Amygdala (tissue), 56 donors: ENCODE data around the gene CLEC14A.

Experiments
- DNase-seq, 56 donors: peaks; one replicate each; lab custom pipeline; 2025; lab: John Stamatoyannopoulos, UW

Gene CLEC14A

DNA sequence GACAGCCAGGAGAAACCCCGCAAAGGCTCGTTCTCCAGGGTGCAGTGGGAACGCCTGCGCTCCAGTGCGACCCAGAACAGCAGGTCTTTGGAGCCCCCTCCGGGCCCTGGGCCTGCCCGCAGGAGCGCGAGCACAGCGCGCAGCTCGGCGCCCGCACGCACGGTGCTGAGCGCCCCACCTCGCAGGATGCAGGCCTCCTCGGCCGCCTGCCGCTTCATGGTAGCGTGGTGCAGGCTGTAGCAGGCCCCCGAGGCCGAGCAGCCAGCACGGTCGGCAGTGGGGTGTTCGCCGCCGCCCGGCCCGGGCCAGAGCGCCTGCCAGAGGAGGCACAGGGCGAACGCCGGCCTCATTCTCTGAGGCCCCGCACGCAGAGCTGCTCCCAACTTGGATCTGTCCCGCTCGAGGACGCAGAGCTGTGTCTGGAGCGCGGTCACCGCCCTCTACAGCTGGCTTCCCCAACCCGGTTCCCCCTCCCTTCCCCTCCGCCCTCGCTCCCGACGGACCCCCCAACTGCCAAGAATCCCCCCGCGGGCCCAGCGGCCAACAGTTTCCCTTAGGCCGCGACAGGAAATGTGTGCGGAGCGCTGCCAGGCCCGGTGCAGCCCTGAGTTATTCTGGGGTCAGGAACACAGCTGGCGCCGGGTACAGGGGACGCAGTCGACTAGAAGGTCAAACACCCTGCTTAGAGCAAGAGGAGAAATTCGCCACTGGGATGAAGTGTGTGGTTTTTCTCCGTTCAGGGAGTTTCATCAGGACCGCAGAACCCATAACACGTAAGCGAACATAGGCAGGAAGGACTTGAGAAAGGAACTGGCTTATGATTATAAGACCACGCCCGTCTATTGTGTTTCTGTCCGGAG lies at the start of gene CLEC14A:
Gene CLEC14A (minus strand): TSS at position 421 of the 860 bp plus-strand sequence. CDS start 71 bp downstream, at position 350.
- peak in 1 of 56 donors; percentile 14 for DNase-seq

GRCh38 chr14:38302966-38303365 lies 47.1 kb upstream of the CLEC14A start:
- no peak for DNase-seq

DNA sequence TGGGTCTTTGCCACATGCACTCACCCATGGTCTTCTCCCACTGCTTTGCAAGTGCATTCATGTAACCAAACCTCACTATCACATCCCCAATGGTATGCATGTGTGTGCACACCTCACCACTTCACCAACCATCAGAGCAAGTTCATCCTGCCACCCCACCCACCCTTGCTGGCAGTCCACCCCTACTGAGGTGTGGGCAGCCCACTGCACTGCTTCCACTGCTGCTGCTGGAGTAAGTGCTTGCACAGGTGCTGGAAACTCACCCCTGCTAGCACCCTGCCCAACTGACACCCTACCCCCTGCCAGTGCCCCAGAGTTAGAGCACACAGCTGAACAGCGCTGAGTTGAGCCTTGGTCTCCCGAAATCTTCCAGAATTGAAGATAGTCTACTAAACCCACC lies 46.1 kb upstream of the CLEC14A start:
- no peak for DNase-seq

DNA sequence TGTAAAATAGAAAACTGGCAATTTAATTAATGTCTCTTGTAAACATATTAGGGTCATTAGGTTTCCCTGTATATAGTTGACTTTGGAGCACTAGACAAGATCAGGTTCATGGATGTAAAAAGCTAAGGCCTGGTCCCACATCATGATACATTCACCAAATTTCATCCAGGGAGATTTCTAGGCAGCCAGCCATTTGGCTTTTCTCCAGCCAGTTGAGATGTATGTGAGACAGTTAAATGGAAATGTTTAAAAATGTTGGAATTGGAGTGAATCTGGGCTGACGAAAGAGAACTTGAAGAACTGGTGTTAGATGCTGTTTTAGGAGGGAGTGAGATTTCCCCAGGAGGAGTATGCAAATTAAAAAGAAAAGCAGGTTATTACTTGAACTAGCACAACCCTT lies 41.8 kb upstream of the CLEC14A start:
- DNase-seq = peak in 1 of 56 donors; percentile 0

DNA sequence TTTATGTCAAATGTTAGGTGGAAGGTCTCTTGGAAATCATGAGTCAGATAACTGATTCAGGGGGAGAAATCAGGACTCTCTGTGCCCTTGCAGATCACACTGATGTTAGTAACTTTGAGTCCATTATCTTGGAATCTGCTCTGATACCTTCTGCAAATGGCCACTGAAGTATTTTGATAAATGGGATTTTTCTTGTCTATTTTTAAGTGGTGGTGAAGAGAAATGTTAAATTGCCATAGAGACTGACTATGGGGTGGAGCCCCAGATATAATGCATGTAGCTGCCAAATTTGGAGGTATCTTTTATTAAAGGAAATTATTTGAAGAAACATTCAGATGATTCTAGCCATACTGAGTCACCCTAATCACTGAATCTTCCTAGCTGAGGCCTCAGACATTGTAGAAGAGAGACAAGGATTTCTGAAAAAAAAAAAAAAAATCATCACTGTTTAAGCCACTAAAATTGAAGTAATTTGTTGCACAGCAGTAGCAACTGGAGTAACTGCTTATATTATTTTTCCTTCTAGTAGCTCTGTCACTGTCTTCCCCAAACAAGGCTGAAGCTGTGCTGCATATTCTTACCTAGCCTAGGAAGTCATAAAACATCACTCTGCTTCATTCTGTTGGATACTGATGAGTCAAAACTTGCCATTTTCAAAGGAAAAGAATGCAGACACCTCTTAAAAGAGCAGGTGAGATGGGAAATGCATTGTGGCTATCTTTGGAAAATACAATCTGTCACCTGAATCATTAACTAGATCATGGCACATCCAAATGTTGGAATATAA lies 36.0 kb upstream of the CLEC14A start:
- DNase-seq = no peak

DNA sequence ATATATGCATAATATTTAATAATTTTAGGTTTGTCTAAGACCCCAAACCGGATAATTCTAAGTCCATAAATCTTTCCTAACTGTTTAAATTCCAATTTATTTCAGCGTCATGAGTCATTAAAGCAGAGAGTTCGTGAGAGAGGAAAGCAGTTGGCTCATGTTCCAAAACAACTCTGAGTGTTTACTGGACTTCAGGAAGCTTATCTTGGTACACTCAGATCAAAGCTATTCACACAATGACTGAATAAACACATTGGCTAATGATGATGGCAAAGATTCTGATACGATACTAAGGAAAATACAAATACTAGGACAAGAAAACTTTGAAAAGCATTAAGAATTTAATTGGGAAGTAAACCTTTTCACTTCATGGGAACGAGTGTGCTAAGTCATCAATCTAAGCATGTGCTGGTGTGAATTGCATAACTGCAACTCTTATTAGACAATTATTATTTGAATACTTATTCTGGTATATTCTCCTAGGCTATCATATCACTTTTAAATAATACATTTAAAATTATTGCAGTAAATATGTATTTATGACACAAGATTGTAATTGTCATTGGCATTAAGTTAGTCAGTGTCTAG lies 34.8 kb upstream of the CLEC14A start:
- DNase-seq = no peak

DNA sequence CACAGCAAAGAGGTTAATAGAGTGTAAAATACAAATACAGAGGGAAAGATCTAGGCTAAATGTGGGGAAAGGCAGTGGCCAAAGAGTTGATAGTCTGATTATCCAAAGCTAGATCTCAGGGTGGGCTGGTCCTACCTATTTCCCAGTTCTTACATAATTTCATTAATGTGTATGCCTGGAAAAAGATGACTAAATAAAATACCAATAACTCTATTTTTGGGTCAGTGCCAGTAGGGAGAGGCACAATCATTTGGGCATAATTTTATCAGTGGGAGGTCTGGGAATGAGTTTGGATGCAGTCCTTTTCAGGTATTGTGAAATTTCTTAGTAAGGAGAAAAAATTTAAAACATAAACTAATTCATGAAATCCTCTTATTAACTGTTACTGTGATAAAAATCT lies 30.6 kb upstream of the CLEC14A start:
- DNase-seq = no peak

- DNase-seq = no peak
Measured at GRCh38 chr14:38285962-38286361, 30.1 kb upstream of the CLEC14A start.

DNA sequence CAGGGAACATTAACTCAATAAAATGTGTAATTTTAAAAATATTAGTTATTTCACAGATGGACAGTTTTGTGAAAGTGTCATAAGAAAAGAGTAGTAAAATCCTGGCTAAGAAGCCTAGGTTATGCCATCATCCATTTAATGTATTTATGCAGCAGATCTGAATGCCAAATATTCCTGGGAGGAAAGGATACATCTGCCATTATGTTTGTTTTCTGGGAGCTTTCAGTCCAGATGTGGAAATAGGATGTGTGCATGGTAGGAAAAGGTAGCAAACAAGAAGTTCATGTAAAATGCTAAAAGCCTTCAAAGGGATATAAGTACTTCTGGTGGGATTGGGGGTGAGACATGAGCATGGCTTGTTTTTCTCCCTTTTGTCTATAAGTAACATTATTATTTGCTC lies 27.0 kb upstream of the CLEC14A start:
- DNase-seq = no peak

DNA sequence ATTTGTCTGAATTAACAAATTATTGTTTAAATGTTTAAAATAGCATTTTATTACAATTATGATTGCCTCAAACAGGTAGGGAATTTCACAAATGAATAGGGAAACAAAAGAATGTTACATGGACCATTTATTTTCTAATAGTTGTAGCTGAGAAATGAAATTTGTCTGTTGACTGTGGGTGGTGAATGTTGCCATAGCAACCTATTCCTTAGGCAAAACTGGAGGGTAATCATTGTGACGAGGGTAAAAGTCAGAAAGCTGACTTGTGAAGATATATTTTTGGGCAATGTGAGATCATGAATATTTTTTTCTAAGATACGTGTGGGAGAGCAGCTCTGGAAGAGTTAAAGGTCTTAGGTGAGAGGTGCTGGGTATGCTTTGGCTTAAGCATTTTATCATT lies 24.2 kb upstream of the CLEC14A start:
- DNase-seq = no peak

DNA sequence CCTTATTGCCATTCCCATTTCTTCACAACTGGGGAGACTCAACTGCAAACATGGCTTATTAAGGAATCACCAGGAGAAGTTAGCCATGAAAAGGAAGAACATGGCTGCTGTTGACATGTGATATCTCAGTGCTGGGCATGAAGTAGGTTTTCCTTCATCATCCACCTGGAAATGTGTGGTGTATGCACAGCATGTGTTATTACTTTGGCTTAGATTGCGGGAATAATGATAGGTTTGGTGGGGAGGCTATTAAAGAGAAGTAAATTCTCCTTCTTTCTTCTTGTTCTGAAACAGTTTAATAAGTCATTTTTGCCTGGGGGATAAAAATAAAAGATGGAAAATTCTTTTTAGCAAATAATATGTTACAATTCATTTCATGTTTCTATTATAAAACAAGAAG lies 23.7 kb upstream of the CLEC14A start:
- DNase-seq = no peak

DNA sequence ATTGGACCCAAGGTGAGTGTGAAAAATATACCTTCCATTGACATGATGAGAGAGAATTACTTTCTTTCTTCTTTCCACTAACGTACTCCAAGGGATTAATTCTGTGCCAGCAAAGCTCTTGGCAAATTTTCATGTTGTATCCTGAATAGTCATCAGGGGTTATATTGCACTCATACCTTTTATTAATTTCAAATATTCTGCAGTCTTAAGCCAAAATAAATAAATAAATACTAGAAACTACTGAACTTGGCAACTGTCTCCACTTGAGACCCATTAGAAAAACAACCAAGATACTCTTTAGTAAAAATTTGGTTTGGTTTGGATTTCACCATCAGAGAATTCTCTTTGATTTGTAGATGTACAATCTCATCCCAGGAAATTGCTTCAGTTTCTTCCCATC lies 22.1 kb upstream of the CLEC14A start:
- DNase-seq = no peak

- DNase-seq = no peak
Measured at GRCh38 chr14:38262844-38263243, 7.0 kb upstream of the CLEC14A start.

DNA sequence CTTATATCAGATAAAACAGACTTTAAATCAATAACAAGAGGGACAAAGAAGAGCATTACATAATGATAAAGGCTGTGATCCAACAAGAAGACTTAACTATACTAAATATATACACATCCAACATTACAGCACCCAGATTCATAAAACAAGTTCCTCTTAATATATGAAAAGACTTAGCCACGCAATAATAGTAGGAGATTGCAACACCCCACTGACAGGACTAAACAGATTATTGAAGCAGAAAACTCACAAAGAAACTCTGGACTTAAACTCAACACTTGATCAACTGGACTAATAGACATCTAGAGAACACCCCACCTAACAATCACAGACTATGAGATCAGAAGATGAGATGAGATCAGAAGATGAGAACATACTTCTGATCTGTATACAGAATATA lies 5.7 kb upstream of the CLEC14A start:
- DNase-seq = no peak

GRCh38 chr14:38257507-38257906 lies 1.6 kb upstream of the CLEC14A start:
- DNase-seq = no peak

GRCh38 chr14:38256533-38256840 lies 594 bp upstream of the CLEC14A start:
- DNase-seq = no peak

GRCh38 chr14:38255408-38255672 lies 553 bp downstream of the CLEC14A start:
- peak in 1 of 56 donors; percentile 23 for DNase-seq

DNA sequence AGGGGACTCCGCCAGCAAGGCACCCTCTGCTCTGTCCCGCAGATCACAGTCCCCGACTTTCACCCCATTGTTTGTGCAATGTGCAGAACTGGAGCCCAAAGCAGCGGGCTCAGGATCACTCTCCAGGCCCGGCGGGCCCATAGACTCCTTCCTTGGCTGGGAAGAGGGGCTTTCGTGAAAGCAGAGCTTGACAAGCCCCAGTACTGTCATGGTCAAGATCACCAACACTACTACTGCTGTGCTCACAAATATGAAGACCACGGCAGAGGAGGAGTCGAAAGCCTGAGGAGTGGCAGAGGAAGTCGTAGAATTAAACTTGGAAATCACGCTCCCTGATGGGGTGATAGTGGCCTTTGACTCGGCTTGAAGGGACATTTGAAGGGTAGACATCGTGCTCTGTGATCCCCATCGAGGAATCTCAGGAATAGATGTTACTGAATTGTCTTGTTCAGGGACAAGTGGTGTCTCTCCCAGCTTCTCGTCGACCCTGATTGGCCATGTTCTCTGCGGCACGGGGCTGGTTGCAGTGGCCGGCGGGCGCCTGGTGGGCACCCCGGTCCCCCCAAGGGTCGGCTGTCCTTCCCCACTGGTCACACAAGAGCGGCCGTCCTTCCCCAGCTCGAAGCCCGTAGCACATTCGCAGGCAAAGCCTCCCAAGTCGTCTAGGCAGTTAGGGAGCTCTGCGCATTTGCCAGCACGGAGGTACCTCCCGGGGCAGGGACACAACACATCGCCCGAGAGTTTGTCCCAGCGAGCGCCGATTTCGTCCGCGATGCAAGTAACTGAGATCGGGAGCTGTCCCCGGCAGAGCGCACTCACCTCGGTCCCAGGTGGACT lies 1.1 kb downstream of the CLEC14A start:
- peak in 1 of 56 donors; percentile 23 for DNase-seq

DNA sequence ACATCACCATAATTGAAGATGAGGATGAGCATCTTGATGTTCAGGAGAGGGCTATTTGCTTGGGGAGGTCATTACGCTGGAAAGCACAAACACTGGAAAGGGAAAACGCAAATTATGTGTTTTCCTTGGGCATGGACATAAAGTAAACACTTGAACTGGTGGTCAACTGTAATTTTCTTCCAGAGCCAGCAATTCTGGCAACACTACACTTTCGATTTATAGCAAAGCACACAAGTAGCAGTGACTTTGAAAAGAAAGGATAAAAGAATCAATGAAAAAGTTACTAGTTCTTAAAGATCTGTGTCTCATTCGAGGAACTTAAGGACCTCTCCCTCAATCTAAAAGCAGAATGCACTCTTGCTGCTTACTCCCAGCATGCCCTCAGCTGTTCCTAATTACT lies 2.2 kb downstream of the CLEC14A start:
- DNase-seq = no peak

DNA sequence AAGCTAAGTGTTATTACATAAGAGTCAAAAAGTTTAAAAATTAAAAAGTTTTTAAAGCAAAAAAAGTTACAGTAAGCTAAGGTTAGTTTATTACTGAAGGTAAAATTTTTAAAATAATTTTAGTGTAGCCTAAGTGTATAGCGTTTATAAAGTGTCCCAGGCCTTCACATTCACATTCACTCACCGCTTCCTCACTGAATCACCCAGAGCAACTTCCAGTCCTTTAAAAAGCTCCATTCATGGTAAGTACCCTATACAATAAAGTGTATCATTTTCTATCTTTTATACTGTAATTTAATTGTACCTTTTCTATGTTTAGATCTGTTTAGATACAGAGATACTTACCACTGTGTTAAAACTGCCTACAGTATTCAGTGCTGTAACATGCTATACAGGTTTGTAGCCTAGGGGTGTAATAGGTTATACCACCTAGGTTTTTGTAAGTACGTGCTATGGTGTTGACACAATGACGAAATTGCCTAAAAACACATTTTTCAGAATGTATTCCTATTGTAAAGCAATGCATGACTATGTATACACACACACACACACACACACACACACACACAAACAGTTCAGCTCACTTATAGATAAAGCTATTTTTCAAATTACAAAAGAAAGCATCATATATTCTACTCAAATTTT lies 3.7 kb downstream of the CLEC14A start:
- DNase-seq = no peak
